Dermis blood vessel endothelial cell (primary cell): Measurements from ENCODE around the gene PELI2. TPM values are rescaled to one million over a fixed set of nuclear protein-coding genes. Genes with fewer than 3 reads are reported as not detected.

Source experiments
- DNase-seq: peaks from one replicate; pipeline ENCODE4 v3.0.0; 2010
- total RNA-seq: library from RNA; depleted of rRNA; stranded (reverse); fragments of >200 nt; gene quantifications from 2 replicates; pipeline ENCODE4 v1.2.3, GENCODE V29; 2014

The PELI2 gene, protein sequence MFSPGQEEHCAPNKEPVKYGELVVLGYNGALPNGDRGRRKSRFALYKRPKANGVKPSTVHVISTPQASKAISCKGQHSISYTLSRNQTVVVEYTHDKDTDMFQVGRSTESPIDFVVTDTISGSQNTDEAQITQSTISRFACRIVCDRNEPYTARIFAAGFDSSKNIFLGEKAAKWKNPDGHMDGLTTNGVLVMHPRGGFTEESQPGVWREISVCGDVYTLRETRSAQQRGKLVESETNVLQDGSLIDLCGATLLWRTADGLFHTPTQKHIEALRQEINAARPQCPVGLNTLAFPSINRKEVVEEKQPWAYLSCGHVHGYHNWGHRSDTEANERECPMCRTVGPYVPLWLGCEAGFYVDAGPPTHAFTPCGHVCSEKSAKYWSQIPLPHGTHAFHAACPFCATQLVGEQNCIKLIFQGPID
- 12.4 and 25.5 TPM in 2 replicates for total RNA-seq

DNA sequence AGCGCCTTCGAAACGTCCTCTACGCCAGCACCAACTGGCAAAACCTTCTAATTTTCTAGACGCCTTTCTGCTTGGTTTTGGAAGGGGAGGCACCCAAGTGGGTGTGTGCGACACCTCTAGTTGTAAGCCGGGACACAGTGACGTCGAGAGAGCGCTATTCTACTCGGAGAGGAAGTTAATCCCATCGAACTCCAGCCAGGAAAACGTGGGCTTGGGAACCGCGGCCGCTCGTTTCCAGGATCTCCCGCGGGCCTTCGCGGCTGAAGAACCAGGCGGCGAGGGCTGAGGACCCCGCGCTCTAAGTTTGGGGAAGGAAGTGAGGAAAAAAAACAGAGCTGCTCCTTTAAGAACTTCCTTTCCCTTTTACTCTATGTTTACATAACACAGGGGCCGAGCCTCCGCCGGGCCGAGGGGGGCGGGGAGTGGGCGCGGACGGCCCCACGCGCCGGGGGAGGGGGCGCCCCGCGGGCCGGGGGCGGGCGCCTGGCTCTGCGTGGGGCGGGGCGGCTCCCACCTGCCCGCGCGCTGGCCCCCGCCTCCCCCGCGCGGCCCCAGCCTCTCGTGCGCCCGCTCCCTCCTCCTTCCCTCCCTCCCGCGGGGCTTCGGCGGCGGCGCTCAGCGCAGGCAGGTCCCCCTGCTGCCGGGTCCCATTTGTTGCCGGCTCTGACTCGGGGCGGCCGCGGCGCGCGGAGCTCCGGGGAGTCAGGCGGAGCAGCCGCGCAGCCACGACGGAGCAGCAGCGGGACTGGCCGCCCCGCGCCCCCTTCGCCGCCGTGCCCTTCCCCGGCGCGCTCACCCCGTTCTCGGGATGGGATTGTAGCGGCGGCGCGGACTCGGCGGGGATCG, at the start of gene PELI2:
TSS of gene PELI2 (plus strand) at position 647 of the 846 bp plus-strand sequence. CDS start 250 bp downstream, outside the sequence.
- peak; percentile 72 for DNase-seq

DNA sequence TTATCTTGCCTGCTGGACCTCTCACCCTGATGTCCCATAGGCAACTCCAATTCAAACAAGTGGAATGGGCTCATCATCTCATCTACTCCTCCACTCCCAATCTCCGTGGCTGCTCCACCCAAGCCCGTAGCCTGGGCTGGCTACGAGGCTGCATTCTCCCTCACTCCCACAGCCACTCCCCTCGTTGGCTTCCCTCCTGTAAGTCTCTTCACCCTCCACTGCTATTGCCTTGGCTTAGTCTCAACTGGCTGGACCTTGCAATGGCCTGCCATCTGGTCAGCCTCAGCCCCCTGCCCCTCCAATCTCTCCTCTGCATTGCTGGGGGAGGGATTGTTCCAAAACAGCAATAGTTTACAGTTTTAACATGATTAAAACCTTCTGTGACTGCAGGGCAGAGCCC, 44.4 kb upstream of the PELI2 start:
- no peak for DNase-seq

DNA sequence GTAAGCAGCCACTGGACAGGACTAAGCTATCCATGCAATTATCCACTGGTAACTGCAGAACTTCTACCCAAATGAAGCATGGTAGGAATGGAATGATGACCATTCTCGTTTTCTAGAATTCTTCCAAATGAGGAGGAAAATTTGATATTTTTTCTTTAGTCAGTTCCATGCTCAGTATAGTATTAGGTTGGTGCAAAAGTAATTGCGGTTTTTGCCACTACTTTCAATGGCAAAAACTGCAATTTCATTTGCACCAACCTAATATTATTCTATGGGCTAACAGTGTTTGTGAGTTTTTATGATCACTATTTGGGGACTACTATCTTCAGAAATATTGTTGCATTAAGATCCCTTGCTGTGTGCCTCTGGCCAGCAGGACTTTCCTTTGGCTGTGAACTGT, 42.9 kb upstream of the PELI2 start:
- no peak for DNase-seq

GRCh38 chr14:56081139-56081538, 37.1 kb upstream of the PELI2 start:
- DNase-seq: no peak

DNA sequence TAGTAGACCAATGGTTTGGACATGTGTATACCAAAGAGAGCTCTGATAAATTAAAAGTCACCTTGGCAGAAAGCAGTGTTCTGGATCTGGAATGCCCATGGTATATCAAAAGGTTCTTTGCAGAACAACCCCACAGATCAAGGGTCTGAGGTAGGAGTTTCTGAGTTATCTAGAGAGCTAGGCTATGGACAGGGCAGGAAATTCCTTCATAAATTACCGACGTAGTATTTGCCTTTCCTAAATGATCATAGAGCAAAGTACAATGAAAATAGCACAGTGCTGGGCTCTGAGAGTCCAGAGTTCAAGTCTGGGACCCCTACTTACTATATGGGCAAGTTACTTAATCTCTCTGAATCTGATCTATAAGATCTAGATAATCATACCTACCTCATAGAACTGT, 35.3 kb upstream of the PELI2 start:
- DNase-seq: no peak

DNA sequence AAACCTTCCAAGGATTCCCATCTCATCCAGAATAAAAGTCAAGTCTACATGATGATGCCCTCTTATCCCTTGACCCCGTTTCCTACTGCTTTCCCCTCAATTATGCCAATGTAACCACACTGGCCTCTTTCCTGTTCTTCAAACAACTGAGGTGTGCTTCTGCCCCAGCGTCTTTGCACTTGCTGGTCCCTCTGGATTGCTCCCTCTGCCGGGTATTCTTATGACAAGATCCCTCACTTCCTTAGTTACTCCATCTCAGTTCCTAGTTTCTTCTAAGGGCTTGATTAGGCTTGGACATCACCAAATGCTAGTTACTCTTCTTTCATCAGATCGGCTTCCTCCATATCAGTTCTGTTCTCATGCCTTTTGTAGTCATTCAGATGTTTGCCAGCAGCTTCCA, 32.7 kb upstream of the PELI2 start:
- DNase-seq: peak; percentile 12

DNA sequence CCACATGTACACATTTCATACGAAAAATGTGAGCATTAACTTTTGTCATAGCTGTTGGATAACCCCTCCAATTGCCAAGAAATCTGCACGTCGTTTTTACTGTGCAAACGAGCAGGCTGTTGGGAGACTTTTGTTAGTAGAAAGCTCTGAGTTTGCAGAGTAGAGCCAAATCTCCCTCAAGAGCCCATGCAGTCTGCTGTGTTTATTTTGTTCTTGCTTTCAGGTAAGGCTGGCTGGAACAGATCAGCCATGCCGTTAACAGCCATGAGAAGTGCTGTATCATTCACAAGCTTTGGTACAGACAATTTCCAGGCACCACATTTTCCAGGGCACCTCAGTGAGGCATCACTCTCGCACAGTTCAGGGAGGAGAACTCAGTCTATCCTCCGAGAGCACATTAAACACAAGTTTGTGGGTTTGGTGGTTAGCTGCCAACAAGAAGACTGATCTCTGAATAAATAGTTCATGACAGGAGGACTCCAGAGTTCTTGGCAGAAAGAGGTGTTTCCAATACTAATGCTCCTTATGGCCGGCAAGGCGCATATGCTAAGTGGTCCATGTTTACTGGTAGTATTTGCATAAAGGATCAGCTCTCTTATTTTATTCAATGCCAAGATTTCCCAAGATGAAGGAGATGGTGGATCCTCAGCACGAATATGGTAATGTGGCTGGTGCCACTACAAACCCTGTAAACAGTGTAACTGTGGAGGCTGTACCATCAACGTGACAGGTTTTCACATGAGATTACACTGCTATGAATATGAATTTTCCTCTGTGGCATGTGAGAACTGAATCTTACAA, 30.3 kb upstream of the PELI2 start:
- no peak for DNase-seq

DNA sequence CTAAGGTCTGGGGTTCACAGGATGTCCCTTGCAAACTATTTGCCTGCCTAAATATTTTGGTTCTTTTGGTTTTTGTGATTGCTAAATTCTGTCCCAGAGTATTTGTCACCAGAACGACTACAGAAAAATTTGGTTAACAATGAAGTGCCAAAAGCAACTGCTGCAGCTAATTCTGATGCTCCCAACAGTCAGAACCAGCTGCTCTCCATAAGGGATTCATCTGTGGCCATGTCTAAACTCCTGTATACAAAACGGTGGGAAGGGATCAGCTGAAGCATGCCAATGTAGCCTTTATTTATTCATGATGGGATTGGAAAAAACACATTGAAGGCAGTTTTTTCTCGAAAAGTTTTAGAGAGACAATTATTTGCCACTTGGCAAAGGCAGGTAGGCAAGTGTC, 29.3 kb upstream of the PELI2 start:
- no peak for DNase-seq

DNA sequence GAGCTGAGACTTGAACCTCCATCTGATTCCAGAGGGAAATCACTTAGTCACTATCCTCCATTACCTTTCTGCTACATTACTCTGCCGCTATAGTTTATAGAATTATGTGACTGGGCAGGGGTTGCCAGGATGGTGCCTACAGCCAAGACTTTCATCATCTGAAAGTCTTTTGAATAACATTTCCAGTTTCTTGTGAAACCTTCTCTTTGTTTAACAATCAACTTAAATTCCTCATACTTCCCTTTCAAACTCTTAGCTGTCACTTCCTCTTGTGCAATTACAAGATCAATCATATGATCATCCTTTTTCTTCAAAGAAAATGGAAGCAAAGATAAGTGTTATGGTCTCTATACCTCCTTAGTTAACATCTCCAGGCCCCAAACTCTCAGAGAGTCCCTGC, 25.4 kb upstream of the PELI2 start:
- DNase-seq: no peak

GRCh38 chr14:56094076-56094475, 24.1 kb upstream of the PELI2 start:
- DNase-seq: no peak

- DNase-seq: no peak
Measured at GRCh38 chr14:56098021-56098420, 20.2 kb upstream of the PELI2 start.

DNA sequence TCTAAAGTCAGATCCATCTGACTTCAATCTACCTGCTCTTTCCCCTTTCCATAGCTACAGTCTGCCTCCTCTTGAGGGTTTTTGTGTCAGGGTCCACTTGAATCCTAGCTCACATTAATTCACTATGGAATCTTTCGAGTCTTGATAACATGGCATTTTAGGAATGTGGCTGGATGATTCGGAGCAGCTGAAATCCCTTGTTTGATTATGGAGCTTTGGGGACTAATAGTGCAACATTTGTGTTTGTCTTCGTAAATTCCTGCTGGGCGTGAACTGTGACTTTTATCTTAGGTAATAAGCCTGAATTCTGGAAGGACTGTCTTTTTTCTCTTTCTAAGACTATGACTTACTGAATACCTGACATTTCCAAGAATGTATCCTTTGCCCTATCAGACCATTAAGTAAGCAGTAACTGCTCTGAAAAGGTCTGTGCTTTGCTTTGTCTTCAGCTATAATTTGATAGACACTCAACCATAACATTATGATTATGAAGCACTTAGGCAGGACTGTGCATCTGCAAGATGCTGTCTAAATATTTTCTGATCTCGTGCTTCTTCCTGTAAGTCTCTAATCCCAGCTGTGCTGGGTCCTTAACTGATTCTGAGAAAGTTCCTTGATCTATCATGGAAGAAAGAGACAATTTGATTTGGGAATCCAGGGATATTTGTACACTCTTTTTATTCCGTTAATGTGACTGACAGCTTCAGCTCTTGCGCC, 19.0 kb upstream of the PELI2 start:
- DNase-seq: no peak

DNA sequence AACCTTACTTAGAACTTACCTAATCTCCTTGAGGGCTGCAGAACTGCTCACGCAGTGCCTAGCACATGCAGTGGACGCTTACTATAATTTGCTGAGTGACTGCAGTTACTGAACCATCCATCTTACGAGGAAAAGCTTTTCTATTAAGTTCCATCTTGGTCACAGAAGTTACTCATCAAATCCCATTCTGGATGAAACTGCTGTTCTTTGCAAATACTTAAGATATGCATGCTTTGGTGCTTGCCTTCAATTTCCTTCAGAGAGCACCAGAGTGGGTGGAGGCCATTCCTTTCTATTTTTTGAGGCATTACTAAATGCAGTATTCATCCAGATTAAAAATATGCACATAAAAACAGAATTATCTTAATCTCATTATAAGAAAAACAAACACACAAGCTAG, 17.7 kb upstream of the PELI2 start:
- DNase-seq: no peak

DNA sequence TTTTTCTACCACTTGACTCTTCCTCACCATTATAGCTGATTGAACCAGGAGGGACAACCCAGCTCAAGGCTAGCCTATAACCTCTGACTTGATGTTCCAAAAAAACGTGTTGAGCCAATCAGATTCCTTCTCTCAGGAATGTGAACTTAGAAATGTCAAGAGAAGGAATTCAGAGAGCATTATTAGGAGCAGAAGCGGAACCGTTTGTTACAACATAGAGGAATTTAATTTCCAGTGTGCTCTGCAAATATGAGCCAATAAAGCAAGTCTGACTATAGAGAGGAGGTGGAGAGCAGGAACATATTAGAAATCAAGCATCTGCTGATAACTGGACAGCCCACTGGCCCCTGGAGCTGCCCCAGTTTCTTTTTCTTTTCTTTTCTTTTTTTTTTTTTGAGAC, 15.3 kb upstream of the PELI2 start:
- no peak for DNase-seq

DNA sequence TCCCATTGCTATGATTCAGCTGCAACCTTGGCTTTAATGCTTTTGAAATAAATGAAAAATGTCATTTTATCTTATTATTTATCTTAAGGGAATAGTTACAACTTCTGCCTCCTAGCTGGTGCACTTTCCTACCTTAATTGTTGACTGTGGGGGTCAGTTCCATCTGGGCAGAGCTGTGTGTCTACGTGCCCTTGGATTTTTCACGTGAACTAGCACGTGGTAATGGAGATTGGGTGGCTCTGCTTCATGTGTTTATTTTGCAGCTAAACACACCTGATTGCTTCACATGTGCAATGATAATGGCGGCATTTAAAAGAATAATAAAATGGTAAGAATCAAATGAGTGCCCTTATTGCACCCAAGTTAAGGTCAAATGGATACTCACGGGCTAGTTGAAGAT, 10.6 kb upstream of the PELI2 start:
- DNase-seq: no peak

DNA sequence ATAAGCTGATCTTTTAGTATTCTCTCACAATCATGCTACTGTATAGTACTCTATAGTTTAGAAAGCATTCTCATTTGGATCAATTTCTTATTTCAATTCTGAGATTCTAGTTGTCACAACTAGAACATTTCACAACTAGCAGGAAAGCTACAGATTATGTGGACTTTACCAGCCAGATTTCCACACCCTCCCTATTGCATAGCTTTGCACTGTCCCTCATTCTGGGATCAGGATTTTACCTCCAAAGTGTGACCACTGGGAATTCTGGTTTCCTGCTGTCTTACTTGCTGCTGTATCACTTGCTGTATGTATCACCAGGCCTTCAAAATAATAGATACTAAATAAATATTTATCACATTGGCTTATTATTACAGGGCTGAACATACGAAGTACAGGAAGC, 10.2 kb upstream of the PELI2 start:
- no peak for DNase-seq

GRCh38 chr14:56112781-56113180, 5.4 kb upstream of the PELI2 start:
- no peak for DNase-seq

DNA sequence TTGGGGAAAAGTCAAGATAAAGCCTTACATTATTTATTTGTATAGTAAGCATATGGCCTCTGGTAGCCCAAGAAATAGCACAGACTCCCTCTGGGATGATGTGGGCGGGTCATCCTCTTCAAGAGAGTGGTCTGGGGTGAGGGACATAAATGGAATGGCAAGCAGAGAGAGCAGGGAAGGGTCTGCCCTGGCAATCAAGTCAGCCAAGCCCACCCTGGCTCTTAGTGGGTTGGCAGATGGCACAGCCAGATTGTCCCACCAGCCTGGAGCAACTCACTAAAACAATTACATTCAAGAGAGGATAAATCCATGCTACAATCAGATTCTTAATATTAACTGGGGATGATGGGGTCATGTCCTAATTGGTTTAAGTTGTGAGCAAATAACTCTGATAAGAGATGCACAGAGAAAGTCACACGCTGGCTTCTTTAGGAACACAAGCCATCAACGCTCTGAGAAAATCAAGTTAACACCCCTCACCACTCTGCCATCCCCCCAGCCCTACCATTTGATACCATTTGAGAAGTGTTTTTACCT, 2.8 kb upstream of the PELI2 start:
- no peak for DNase-seq

GRCh38 chr14:56115976-56116893, 2.0 kb upstream of the PELI2 start:
- peak; percentile 13 for DNase-seq

GRCh38 chr14:56118611-56119181, 485 bp downstream of the PELI2 start:
- DNase-seq: peak; percentile 25
